K562 (cell line): ENCODE results near the gene MOXD1. TPM values are rescaled to one million over a fixed set of nuclear protein-coding genes. Genes with fewer than 3 reads are reported as not detected.

ENCODE experiments used
- ATAC-seq: fragments of 200-7000 bp; cut with Tn5 transposase; 3 replicates; pipeline ENCODE4 v1.9.1; 2020; ENCODE audit warnings: moderate library complexity
- BruUV-seq: library from RNA; stranded (reverse); fragments of 400-500 nt; replicated peaks from 2 replicates; lab custom pipeline; 2021; lab: Mats Ljungman, UMichigan
- CTCF ChIA-PET: fragments of 300-600 bp; formaldehyde crosslinking; extraction: SDS; loops from one replicate; lab custom pipeline; 2021; ENCODE audit warnings: low intra/inter-chr PET ratio; lab: Yijun Ruan, JAX
- POLR2A ChIA-PET: fragments of 300-600, 350-650 bp; sonication (Branson Sonifier 250); formaldehyde crosslinking; extraction: SDS; loops from one replicate; lab custom pipeline; 2021; ENCODE audit warnings: antibody characterized with exemption, inconsistent platforms; lab: Yijun Ruan, JAX
- DNase-seq, 4 experiments: peaks; one replicate each; pipeline versions ENCODE4 v3.0.0 to v3.0.0-alpha.2; 2011 to 2018; ENCODE audit warnings: low spot score in 3 of 4, mixed read lengths in 3 of 4; ENCODE audit errors: extremely low read depth in 1 of 4
- FAIRE-seq: peaks from 2 replicates; lab custom pipeline; 2011; peaks lifted over from hg19 to GRCh38; lab: Jason Lieb, UNC
- H2AFZ ChIP-seq: 2 replicates; pipeline ENCODE4 v1.6.0; 2011; ENCODE audit warnings: low read depth, low read length, control low read depth, inconsistent platforms
- H3K27ac ChIP-seq: fragments of 200-600 bp; 3 replicates; pipeline ENCODE4 v1.8.0; 2011; ENCODE audit warnings: low read depth, mild to moderate bottlenecking, control low read depth, inconsistent platforms, low read length, moderate library complexity, mixed read lengths; ENCODE audit errors: extremely low read depth
- H3K27me3 ChIP-seq, 2 experiments: fragments of 300-600 bp in 1 of 2; 2 replicates in 1 of 2; 3 replicates in 1 of 2; pipeline versions ENCODE4 v1.6.0 to v1.8.0; 2011; ENCODE audit warnings: inconsistent platforms in 2 of 2, low read length in 2 of 2, mild to moderate bottlenecking in 1 of 2, mixed read lengths in 1 of 2, moderate library complexity in 1 of 2; ENCODE audit not compliant: control insufficient read depth in 2 of 2, insufficient read depth in 2 of 2
- H3K36me3 ChIP-seq: fragments of 300-600 bp; 3 replicates; pipeline ENCODE4 v1.8.0; 2011; ENCODE audit warnings: mild to moderate bottlenecking, low read length, inconsistent platforms; ENCODE audit not compliant: control insufficient read depth, insufficient read depth
- H3K4me1 ChIP-seq, 2 experiments: fragments of 200-600 bp in 1 of 2; replicated peaks in 1 of 2; 2 replicates in 1 of 2; 3 replicates in 1 of 2; pipeline versions ENCODE4 v1.5.1 to v1.8.0; 2011; ENCODE audit warnings: inconsistent platforms in 2 of 2, low read length in 2 of 2, mild to moderate bottlenecking in 1 of 2, mixed read lengths in 1 of 2, moderate library complexity in 1 of 2; ENCODE audit not compliant: control insufficient read depth in 2 of 2, insufficient read depth in 2 of 2
- H3K4me2 ChIP-seq: 2 replicates; pipeline ENCODE4 v1.6.1; 2011; ENCODE audit warnings: low read length, control low read depth, inconsistent platforms, mixed read lengths; ENCODE audit not compliant: insufficient read depth
- H3K4me3 ChIP-seq: fragments of 200-600 bp; sonication (generic), shearing (Covaris generic); 2 replicates; pipeline ENCODE4 v1.5.1; 2016; ENCODE audit warnings: control low read depth, inconsistent platforms
- H3K79me2 ChIP-seq: fragments of 200-600 bp; 3 replicates; pipeline ENCODE4 v1.8.0; 2011; ENCODE audit warnings: low read length, inconsistent platforms; ENCODE audit not compliant: control insufficient read depth, insufficient read depth
- H3K9ac ChIP-seq, 2 experiments: 2 replicates each; pipeline versions ENCODE4 v1.6.0 to v1.6.1; 2011; ENCODE audit warnings: low read depth in 2 of 2, low read length in 2 of 2, control low read depth in 1 of 2, inconsistent platforms in 1 of 2, mild to moderate bottlenecking in 1 of 2, mixed read lengths in 1 of 2; ENCODE audit not compliant: insufficient read depth in 1 of 2
- H3K9me1 ChIP-seq: one replicate; pipeline ENCODE4 v1.6.0; 2011; ENCODE audit warnings: inconsistent platforms, mild to moderate bottlenecking, low read length, moderate library complexity; ENCODE audit not compliant: control insufficient read depth, insufficient read depth
- H3K9me3 ChIP-seq: replicated peaks from 2 replicates; pipeline ENCODE4 v1.5.1; 2011; ENCODE audit warnings: low read depth, low read length, inconsistent platforms; ENCODE audit not compliant: control insufficient read depth, insufficient read depth
- H4K20me1 ChIP-seq: replicated peaks from 2 replicates; pipeline ENCODE4 v1.6.1; 2011; ENCODE audit warnings: low read length, inconsistent platforms, mixed read lengths; ENCODE audit not compliant: control insufficient read depth, insufficient read depth
- CHD2 ChIP-seq: IDR thresholded peaks from 2 replicates; pipeline ENCODE4 v1.6.1; 2011; ENCODE audit warnings: low read depth, low read length
- CREB1 ChIP-seq, 2 experiments: sonication (generic) in 1 of 2; formaldehyde crosslinking in 1 of 2; IDR thresholded peaks; 2 replicates each; pipeline versions ENCODE4 v1.6.1 to v1.8.0; 2012 to 2022; ENCODE audit warnings: inconsistent platforms in 1 of 2, mild to moderate bottlenecking in 1 of 2, missing genetic modification reagents in 1 of 2, moderate library complexity in 1 of 2
- GATA2 ChIP-seq: sonication (generic); formaldehyde crosslinking; IDR thresholded peaks from 2 replicates; pipeline ENCODE4 v1.4.0; 2020; ENCODE audit warnings: mild to moderate bottlenecking, missing genetic modification reagents
- HDGF ChIP-seq: fragments of 450-650 bp; IDR thresholded peaks from 2 replicates; pipeline ENCODE4 v1.6.1; 2016
- KDM1A ChIP-seq, 2 experiments: fragments of 450-650 bp; IDR thresholded peaks; 2 replicates each; pipeline ENCODE4 v1.6.1; 2016; ENCODE audit warnings: mild to moderate bottlenecking in 2 of 2
- NCOR1 ChIP-seq: fragments of 450-650 bp; IDR thresholded peaks from 2 replicates; pipeline ENCODE4 v1.6.1; 2016; ENCODE audit warnings: mild to moderate bottlenecking, moderate library complexity
- ZNF239 ChIP-seq: fragments of 250-450 bp; sonication (Bioruptor Pico); IDR thresholded peaks from 2 replicates; pipeline ENCODE4 v1.4.0; 2020; ENCODE audit warnings: mild to moderate bottlenecking
- ZNF384 ChIP-seq: IDR thresholded peaks from 2 replicates; pipeline ENCODE4 v1.6.1; 2012; ENCODE audit warnings: low read depth, low read length, improper control_type of control experiment
- ZNF586 ChIP-seq: fragments of 450-650 bp; formaldehyde crosslinking; conservative IDR thresholded peaks from 2 replicates; pipeline ENCODE4 v1.4.0; 2020; ENCODE audit warnings: mild to moderate bottlenecking, moderate library complexity
- ZNF696 ChIP-seq: fragments of 250-450 bp; sonication (Bioruptor Pico); conservative IDR thresholded peaks from 2 replicates; pipeline ENCODE4 v1.4.0; 2020; ENCODE audit warnings: mild to moderate bottlenecking, moderate library complexity
- WGBS: fragments of 100-300 bp; shearing (Covaris generic); methylation state at CpG from one replicate; pipeline ENCODE4 v1.1.6; 2016; ENCODE audit warnings: low coverage, mixed read lengths; ENCODE audit not compliant: insufficient coverage; ENCODE audit errors: missing lambda C conversion rate; 5-methylcytosine and 5-hydroxymethylcytosine counted together
- in situ Hi-C: fragments of 300-500 bp; cut with MboI; formaldehyde crosslinking; loops from 4 replicates; pipeline ENCODE4 v1.15.0; 2018; ENCODE audit warnings: inconsistent platforms, mixed read lengths
- intact Hi-C: fragments of 100-400 bp; cut with micrococcal nuclease; formaldehyde crosslinking; loops from 2 replicates; pipeline ENCODE4 v1.14.2; 2022
- polyA plus RNA-seq, 8 experiments: library from polyadenylated mRNA; depleted of rRNA in 4 of 8; stranded (reverse) in 5 of 8; unstranded in 3 of 8; fragments of >200 nt; fragmentation: Nextera tagmentation in 2 of 8; fragmentation: Illumina TruSeq in 1 of 8; extraction: Ambion mirVana in 2 of 8; extraction: Trizol in 1 of 8; gene quantifications; 2 replicates each; pipeline versions ENCODE4 v1.2.1 to v1.2.3, GENCODE V29; 2011 to 2014; ENCODE audit warnings: inconsistent platforms in 1 of 8, missing spikeins in 1 of 8
- total RNA-seq, 7 experiments: library from RNA; depleted of rRNA in 6 of 7; stranded (reverse); fragments of >200 nt in 6 of 7; fragmentation: Illumina TruSeq in 2 of 7; extraction: Trizol in 2 of 7; gene quantifications; 2 replicates each; pipeline versions ENCODE4 v1.2.1 to v1.2.3, GENCODE V29; 2011 to 2021; ENCODE audit warnings: low replicate concordance in 1 of 7
- TF ChIP-seq, protein P1 (sequence below): IDR thresholded peaks from 2 replicates; pipeline ENCODE4 v1.6.1; 2016; ENCODE audit warnings: missing genetic modification characterization, missing compliant biosample characterization
- TF ChIP-seq, protein P2 (sequence below): sonication (generic); formaldehyde crosslinking; IDR thresholded peaks from 2 replicates; pipeline ENCODE4 v1.8.0; 2022; ENCODE audit warnings: mild to moderate bottlenecking, missing genetic modification reagents
- TF ChIP-seq, protein P3 (sequence below): fragments of 450-650 bp; IDR thresholded peaks from 2 replicates; pipeline ENCODE4 v1.7.1; 2018; ENCODE audit warnings: mild to moderate bottlenecking, low read depth; ENCODE audit not compliant: partially characterized antibody
- TF ChIP-seq, protein P4 (sequence below): fragments of 250-450 bp; sonication (Bioruptor Pico); IDR thresholded peaks from 2 replicates; pipeline ENCODE4 v1.9.0; 2021; ENCODE audit warnings: mild to moderate bottlenecking
- TF ChIP-seq, protein P5 (sequence below): conservative IDR thresholded peaks from 2 replicates; pipeline ENCODE4 v1.6.1; 2011; ENCODE audit warnings: low read depth, mild to moderate bottlenecking, low read length; ENCODE audit not compliant: control insufficient read depth

MOXD1 gene
- total and polyA plus RNA-seq, 9 of the 15 experiments (the other 6 are each of a cell fraction or from before 2014, with no cell fraction given) = not detected

DNA sequence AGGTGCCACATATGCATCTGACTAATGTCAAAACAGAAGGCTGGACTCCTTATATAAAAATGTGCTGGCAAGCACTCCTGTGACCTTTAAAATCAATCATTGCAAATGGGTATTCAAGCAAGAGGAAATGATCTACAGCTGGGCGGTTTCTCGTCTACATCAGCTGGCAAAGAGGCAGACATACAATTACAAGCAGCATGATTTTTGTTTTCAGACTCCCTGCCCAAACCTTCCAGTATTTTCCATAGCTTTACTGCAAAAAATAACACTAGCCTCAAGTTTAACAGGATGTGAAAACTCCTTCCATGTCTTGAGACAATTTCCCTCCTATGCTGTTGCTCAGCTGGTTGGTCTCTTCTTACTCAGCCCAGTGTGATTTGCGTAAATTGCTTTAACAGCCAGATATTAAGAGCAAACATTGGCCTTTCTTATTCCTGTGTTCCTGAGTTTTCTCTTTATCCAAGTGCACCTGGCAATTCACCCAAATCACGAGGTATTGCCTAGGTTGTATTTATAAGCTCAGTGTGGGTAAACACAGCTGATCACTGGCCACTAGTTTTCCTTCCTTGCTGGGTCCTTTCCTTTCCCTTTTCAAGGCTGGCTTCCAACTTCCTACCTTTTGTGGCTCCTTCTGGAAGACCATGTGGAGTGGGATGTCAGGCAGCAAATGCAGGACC, 130.4 kb downstream of the MOXD1 start:
- ATAC-seq = no peak
- H3K9ac ChIP-seq = no peak overlapping the region
- ChIA-PET POLR2A (interaction anchor here (0.6 to 1.2 kb wide), 3 partner anchors 9 to 1151 kb away, joined by 3 to 4 read pairs (median 4); no protein-coding TSS in a partner anchor), CTCF (no interaction called here)
- in situ Hi-C loops = no loop called here
- H2AFZ ChIP-seq = no peak overlapping the region
- no peaks in the 10 kb centered on the region for H3K36me3 ChIP-seq
- no peaks in the 10 kb centered on the region for H3K79me2 ChIP-seq
- H3K27ac ChIP-seq = no peak overlapping the region
- no peaks in the 10 kb centered on the region for H3K27me3 ChIP-seq
- no peak overlapping the region for H3K4me3 ChIP-seq
- 0% methylated on average over 4 of the region's 4 CpGs for WGBS
- no peak for DNase-seq
- H3K9me3 ChIP-seq = no peaks in the 10 kb centered on the region
- no peaks in the 10 kb centered on the region for H4K20me1 ChIP-seq
- intact Hi-C loops = no loop called here
- H3K4me1 ChIP-seq = no peaks in the 10 kb centered on the region
- H3K9me1 ChIP-seq = no peaks in the 10 kb centered on the region
- FAIRE-seq = no peak
- no peak overlapping the region for H3K4me2 ChIP-seq
- BruUV-seq = no TSS peak
- TF ChIP-seq, protein P1, sequence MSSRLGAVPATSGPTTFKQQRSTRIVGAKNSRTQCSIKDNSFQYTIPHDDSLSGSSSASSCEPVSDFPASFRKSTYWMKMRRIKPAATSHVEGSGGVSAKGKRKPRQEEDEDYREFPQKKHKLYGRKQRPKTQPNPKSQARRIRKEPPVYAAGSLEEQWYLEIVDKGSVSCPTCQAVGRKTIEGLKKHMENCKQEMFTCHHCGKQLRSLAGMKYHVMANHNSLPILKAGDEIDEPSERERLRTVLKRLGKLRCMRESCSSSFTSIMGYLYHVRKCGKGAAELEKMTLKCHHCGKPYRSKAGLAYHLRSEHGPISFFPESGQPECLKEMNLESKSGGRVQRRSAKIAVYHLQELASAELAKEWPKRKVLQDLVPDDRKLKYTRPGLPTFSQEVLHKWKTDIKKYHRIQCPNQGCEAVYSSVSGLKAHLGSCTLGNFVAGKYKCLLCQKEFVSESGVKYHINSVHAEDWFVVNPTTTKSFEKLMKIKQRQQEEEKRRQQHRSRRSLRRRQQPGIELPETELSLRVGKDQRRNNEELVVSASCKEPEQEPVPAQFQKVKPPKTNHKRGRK = no peak
- TF ChIP-seq NCOR1 (no peak), KDM1A (IDR thresholded peaks at IDR 0.05) (no peak), CHD2 (no peak), ZNF239 (CRISPR knock-in tag) (no peak), ZNF586 (no peak), ZNF696 (no peak), ZNF384 (no peak), HDGF (no peak), GATA2 (no peak), CREB1 (IDR thresholded peaks at IDR 0.05) (no peak), CREB1 (CRISPR knock-in tag; IDR thresholded peaks at IDR 0.05) (no peak)
- TF ChIP-seq, protein P2, sequence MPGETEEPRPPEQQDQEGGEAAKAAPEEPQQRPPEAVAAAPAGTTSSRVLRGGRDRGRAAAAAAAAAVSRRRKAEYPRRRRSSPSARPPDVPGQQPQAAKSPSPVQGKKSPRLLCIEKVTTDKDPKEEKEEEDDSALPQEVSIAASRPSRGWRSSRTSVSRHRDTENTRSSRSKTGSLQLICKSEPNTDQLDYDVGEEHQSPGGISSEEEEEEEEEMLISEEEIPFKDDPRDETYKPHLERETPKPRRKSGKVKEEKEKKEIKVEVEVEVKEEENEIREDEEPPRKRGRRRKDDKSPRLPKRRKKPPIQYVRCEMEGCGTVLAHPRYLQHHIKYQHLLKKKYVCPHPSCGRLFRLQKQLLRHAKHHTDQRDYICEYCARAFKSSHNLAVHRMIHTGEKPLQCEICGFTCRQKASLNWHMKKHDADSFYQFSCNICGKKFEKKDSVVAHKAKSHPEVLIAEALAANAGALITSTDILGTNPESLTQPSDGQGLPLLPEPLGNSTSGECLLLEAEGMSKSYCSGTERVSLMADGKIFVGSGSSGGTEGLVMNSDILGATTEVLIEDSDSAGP (CRISPR knock-in tag) = no peak
- TF ChIP-seq, protein P3, sequence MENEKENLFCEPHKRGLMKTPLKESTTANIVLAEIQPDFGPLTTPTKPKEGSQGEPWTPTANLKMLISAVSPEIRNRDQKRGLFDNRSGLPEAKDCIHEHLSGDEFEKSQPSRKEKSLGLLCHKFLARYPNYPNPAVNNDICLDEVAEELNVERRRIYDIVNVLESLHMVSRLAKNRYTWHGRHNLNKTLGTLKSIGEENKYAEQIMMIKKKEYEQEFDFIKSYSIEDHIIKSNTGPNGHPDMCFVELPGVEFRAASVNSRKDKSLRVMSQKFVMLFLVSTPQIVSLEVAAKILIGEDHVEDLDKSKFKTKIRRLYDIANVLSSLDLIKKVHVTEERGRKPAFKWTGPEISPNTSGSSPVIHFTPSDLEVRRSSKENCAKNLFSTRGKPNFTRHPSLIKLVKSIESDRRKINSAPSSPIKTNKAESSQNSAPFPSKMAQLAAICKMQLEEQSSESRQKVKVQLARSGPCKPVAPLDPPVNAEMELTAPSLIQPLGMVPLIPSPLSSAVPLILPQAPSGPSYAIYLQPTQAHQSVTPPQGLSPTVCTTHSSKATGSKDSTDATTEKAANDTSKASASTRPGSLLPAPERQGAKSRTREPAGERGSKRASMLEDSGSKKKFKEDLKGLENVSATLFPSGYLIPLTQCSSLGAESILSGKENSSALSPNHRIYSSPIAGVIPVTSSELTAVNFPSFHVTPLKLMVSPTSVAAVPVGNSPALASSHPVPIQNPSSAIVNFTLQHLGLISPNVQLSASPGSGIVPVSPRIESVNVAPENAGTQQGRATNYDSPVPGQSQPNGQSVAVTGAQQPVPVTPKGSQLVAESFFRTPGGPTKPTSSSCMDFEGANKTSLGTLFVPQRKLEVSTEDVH = no peak
- TF ChIP-seq, protein P4, sequence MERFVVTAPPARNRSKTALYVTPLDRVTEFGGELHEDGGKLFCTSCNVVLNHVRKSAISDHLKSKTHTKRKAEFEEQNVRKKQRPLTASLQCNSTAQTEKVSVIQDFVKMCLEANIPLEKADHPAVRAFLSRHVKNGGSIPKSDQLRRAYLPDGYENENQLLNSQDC (CRISPR knock-in tag) = no peak
- TF ChIP-seq, protein P5, sequence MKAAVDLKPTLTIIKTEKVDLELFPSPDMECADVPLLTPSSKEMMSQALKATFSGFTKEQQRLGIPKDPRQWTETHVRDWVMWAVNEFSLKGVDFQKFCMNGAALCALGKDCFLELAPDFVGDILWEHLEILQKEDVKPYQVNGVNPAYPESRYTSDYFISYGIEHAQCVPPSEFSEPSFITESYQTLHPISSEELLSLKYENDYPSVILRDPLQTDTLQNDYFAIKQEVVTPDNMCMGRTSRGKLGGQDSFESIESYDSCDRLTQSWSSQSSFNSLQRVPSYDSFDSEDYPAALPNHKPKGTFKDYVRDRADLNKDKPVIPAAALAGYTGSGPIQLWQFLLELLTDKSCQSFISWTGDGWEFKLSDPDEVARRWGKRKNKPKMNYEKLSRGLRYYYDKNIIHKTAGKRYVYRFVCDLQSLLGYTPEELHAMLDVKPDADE = no peak
